NK-92 (cell line): Measurements from ENCODE around the gene ZNF836.
"Not testable (repeated sequence)": the region's sequence is repeated elsewhere in the genome, so short reads cannot be mapped to it uniquely, and the experiment has no call there.

Experiments
- DNase-seq: peaks from one replicate; lab custom pipeline; 2025; ENCODE audit not compliant: unreplicated experiment; lab: John Stamatoyannopoulos, UW

Gene ZNF836

DNA sequence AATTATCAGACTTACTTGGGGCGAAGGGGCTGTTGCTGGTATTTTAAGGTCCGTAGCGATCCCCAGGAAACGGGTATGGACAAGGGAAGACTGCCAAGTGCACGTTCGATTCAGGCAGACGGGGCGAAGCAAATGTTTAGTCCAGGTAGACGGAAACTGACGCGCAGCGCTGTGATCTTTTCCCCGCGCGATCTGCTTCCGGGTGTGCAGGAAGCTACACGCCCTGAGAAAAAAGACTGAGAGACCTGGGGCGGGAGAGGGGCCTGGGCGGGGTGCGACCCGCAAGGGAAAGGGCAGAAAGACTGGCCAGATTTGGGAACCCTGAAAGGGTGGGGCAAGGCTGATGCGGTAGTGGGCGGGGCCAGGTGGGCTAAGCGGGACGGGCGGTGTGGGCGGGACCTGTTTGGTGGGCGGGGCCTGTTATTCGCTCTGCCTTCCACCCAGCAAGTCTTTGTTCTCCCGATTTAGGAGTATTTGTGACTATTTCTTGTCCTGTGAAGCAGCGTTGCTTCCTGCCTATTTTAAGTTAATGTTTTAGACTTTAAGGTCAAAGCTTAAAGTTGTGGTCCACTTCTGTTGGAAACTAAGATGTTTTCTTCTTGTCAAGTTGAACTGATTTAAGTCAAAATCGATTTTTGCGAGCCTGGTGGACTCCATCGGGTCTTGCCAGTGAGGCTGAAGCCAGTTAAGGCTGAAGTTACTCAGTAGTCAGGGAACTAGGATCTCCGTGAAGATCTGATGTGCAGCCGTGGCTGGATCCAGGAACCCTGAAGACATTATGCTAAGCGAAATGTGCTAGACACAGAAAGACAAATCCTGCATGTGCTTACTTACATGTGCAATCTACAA lies at the start of gene ZNF836:
Gene ZNF836 (minus strand): TSS at position 301 of the 849 bp plus-strand sequence. CDS start 3,549 bp downstream, outside the sequence.
- peak; percentile 30 for DNase-seq

DNA sequence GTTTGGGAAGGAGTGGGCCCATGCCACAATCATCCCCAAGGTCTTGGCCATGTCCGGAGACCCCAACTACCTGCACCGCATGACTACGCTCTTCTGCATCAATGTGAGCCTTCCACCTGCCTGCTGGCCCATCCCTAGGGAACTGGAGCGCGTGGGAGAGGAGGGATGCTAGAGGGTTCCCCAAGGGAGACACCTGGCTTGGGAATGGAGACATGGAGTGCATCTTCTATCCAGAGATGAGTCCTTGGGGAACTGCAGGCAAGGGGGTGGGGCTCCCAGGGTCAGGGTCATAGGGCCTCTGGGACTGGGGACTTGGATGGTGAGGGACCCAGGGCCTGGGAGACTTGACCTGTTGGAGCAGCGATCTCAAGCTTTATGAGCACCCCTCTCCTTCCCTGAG lies 49.6 kb upstream of the ZNF836 start:
- no peak for DNase-seq

DNA sequence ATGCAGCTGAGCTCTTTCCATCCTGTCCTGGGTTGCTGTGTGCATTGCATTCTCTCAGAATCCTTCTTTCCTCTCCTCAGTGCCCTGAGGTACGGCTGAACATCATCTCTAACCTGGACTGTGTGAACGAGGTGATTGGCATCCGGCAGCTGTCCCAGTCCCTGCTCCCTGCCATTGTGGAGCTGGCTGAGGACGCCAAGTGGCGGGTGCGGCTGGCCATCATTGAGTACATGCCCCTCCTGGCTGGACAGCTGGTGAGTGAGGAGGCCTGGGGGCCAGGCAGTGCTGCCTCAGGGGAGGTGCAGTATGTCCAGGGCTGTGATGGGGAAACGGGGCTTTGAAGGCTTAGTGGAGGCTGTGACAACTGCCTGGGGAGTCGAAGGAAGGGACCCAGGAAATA lies 48.2 kb upstream of the ZNF836 start:
- DNase-seq, result no peak

DNA sequence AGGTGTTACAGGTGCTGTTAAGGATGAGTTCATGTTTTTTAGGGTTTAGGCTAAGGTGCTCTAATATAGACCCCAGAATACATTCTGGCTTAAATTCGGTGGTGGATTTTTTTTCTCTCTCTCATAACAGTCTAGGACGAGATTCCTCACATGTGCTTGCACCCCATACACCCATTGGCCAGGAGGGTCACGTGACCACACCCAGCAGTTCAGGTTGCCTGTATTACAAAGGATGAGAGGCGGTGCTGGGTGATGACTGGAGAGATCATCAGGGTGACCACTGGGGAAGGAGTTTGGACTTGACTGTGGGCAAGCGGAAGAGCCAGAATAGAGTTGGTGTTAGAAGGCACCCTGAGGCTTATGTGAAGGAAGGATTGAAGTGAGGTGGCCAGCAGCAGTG lies 46.2 kb upstream of the ZNF836 start:
- DNase-seq, result no peak

DNA sequence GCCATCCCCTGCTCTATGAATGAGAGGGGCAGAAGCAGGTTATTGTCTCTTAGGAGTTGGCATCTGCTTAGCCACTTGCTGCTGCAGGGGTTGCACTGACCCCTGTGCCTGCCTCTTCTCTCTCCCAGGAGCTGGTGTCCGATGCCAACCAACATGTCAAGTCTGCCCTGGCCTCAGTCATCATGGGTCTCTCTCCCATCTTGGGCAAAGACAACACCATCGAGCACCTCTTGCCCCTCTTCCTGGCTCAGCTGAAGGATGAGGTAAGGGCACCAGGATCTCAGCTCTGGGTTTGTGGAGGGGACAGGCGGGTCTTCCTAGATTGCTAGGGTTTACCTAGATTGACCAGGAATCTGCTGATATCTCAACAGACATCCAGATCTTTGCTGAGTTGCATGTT lies 45.0 kb upstream of the ZNF836 start:
- no peak for DNase-seq

DNA sequence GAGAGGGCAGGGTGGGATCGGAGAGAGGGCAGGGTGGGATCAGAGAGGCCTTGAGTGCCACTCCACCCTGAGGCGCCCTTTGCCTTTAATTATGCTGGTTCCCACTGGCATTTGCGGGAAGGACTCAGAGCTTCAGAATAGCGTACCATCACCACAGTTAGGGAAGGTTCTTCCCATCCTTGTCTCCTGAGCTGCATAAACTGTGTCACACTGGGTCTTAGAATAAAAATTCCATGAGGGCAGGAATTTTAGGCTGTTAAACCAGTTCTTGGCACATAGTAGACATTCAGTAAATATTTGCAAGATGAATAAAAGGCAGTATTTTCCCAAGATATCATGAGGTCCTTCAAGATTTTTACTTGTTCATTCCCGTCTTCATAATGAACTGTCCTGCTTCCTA lies 42.8 kb upstream of the ZNF836 start:
- DNase-seq, result no peak

DNA sequence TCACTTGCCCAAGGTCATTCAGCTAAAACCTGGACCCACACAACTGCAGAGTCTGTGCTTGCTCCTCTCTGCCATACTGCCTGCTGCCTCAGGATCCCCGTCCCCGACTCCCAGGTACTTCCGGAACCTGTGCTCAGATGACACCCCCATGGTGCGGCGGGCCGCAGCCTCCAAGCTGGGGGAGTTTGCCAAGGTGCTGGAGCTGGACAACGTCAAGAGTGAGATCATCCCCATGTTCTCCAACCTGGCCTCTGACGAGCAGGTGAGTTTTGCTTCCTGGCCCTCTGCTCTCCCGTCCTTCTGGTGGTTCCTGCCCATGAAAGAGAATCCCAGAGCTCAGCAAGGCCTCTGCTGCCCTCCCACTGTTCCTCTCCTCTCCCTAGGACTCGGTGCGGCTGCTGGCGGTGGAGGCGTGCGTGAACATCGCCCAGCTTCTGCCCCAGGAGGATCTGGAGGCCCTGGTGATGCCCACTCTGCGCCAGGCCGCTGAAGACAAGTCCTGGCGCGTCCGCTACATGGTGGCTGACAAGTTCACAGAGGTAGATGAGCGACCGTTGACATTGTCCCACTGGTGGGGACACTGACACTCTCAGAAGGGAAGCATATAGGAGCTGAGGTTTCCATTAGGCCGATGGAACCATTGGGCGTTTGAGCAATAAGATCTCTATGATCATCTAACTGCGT lies 41.3 kb upstream of the ZNF836 start:
- no peak for DNase-seq

DNA sequence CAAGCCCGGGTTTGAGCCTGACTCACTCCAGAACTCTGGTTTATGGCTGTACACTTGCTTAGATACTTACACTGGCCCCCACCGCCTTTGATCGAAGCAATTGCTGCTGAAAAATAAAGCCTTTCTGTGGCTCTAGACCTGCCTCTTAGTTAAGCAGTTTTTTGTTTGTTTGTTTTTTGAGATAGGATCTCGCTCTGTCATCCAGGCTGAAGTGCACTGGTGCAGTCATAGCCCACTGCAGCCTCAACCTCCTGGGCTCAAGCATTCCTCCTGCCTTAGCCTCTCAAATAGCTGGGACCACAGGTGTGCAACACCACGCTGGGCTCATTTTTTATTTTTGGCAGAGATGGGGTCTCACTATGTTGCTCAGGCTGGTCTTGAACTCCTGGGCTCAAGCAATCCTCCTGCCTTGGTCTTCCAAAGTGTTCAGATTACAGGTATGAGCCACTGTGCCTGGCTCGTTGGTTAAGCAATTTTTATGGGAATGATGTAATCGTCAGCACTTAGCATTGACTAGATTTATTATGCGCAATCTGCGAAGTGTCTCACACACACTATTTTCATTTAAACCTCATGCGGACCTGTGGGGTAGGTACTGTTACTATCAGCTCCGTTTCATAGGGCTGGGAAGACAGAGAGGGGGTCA lies 40.6 kb upstream of the ZNF836 start:
- no peak for DNase-seq

DNA sequence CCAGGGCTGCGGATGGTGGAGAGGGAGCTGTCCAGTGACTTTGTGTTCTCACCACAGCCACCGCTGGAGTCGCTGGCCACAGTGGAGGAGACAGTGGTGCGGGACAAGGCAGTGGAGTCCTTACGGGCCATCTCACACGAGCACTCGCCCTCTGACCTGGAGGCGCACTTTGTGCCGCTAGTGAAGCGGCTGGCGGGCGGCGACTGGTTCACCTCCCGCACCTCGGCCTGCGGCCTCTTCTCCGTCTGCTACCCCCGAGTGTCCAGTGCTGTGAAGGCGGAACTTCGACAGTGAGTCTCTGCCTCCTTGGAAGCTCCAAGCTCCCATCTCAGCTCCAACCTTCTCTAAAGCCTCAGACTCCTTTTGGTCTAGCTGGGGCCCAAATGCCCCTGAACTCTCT lies 39.8 kb upstream of the ZNF836 start:
- DNase-seq, result no peak

DNA sequence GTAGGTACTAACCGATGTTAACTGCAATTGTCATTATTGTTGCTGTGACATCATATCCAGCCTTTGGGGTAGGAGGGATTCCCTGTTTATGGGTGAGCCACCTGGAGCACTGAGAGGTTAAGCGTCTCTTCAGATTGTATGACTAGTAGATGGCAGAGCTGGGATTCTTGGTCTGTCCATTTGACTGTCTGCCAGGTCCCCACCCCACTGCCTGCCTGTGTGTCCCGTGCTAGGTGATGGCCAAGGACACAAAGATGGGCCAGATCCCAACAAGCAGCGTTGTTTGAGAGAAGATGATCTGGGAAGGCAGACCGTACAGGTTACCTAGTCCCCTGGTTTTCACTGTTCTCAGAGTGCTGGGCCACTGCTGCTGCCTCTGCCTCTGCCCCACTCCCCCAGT lies 35.1 kb upstream of the ZNF836 start:
- no peak for DNase-seq

DNA sequence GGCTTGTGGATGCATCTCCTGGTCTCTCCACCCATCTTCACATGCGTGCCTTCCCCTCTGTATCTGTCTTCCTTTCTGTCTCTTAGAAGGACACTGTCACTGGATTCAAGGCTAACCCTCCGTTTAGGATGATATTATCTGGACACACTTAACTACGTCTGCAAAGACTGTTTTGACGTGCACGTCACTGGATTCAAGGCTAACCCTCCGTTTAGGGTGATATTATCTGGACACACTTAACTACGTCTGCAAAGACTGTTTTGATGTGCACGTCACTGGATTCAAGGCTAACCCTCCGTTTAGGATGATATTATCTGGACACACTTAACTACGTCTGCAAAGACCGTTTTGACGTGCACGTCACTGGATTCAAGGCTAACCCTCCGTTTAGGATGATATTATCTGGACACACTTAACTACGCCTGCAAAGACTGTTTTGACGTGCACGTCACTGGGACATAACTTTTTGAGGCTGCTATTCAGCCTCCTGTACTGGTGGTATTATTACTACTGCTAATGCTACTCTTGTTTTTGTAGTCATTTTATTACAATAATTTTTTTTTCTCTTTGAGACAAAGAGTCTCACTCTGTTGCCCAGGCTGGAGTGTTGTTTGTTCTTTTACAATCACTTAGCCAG lies 29.5 kb upstream of the ZNF836 start:
- DNase-seq, result not testable (repeated sequence)

DNA sequence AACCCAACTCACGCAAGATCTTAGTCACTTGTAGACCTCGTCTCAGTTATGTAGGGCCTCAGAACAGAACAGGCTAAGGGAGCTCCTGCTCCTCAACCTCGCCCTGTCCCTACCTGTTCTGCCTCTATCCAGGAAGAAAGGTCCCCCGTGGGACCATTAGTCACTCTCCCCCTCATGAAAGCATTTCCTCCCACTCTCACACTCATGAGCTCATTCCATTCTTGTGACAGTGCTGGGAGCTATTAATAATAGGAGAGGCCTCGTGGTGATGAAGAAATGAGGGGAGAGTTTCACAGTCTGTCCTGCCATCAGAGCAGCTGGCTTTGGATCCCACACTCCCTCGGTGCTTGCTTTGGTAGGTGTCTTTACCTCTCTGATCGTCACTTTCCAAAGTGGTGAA lies 28.6 kb upstream of the ZNF836 start:
- no peak for DNase-seq

DNA sequence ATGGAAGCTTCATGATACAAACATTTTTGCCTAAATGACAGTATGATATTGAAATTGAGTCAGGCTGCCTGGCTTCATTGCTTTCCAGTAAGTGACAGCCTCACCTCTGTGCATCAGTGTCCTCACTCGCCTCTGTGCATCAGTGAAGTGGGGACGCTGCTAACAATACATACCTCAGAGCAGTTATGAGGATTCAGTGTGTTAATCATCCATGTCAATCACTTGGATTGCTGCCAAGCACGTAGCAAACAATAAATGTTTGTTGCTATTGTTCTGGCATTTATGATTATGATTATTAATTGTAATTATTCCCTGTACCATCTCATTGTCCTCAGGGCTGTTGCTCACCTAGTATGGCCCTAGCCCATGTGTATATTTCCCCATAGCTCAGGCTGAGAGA lies 27.3 kb upstream of the ZNF836 start:
- DNase-seq, result no peak

DNA sequence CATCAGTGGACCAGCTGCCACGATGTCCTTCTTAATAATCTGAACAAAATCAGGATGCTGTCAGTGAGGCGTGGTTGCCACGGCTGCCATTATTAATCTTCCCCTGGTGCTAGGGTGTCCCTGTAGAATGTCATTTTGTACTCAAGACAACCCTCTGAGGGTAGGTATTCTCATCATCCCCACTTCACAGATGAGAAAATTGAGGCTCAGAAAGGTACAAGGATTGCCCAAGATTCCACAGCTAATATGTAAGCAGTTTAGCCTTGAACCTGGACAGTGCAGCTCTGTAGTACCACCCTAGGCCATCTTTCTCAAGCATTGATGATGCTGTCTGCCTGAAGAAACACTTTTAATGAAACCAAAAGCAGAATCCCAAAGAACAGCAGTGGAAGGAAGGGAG lies 26.5 kb upstream of the ZNF836 start:
- DNase-seq, result no peak

DNA sequence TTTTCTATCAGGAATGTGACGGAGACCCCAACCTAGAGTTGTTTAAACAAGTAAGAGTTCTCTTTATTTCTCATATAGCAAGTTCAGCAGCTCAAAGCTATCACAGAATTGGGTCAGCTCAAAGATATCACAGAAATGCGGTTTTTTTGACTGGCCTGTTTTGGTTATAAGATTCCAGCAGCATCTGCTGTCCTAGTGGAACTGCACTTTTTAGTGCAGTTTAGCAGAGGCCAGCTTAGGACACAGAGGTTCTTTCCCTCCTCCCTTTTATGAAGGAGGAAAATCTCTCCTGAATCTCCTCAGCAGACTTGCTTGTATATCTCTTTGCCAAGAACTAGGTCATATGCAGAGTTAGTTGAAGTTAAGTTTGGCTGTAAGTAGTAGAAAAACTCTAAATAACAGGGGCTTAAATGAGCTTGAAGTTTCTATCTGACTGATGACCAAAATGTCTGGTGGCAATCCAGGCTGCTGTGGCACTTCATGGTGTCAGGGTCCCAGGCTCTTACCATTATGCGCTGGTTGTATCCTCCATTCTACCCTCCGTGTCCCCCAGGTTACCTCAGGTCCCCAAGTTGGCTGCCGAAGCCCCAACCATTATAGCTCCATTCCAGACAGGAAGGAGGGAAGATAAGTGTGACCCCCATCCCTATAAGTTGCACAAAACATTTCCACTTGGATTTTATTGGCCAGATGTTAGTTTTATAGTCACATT lies 25.0 kb upstream of the ZNF836 start:
- no peak for DNase-seq

DNA sequence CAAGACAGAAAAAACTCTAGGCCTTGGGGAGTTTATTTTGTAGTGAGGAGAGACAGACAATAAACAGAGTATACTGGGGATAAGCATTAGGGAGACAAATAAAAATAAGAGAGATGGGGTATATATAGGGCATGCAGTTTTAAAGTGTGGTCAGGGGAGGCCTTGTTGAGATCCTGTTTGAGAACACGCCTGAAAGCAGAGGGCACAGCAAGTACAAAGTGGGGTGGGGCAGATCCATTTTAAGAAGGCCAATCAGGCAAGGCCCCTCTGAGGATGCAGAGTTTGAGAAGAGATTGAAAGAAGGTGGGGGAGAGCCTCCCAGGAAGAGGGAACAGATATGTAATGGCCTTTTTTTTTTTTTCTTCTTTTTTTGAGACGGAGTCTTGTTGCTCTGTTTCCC lies 20.5 kb upstream of the ZNF836 start:
- DNase-seq, result no peak

DNA sequence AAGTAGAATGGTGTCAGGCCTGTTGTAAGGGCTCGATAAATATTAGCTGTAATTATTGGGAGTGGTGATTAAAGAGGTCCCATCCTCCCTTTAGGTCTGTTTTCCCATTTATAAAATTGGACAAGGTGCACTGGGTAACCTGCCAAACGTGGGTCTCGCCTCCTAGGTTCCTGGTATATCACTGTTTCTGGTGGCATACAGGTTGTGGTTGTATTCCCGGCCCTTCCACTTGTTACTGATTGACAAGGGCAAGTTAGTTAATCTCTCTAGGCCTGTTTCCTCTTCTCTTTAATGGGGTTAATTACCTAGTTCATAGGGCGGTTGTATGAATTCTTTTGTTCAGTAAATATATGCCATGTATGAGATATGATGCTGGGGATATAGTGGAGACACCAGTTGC lies 20.0 kb upstream of the ZNF836 start:
- DNase-seq, result no peak

DNA sequence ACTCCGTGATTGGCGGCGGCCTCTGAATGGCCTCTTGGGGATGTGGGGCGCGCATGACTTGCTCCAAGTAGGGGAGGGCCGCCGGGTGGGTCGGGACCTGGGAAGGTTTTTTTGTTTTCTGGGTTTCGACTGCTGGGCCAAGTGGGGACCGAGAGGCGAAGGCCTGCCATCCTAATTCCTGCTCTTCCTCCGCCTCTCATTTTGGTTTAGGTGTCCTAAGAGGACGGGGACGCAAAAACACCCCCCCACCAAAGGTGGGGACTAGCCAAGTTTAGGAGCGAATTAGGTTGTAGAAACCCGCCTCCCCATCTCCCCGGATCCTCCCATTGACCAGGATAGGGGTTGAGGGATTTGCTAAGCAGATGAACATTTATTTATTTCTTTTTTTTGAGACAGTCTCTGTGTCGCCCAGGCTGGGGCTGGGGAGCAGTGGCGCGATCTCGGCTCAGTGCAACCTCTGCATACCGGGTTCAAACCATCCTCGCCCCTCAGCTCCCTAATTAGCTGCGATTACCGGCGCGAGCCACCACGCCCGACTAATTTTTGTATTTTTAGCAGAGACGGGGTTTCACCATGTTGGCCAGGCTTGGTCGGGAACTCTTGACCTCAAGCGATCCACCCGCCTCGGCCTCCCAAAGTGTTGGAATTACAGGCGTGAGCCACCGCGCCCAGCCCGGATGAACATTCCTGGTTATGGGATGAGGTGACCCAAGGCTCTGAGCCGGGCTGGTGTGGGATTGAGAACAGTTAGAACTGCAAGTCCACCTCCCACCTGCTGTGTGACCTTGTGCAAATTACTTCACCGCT lies 19.3 kb upstream of the ZNF836 start:
- no peak for DNase-seq

DNA sequence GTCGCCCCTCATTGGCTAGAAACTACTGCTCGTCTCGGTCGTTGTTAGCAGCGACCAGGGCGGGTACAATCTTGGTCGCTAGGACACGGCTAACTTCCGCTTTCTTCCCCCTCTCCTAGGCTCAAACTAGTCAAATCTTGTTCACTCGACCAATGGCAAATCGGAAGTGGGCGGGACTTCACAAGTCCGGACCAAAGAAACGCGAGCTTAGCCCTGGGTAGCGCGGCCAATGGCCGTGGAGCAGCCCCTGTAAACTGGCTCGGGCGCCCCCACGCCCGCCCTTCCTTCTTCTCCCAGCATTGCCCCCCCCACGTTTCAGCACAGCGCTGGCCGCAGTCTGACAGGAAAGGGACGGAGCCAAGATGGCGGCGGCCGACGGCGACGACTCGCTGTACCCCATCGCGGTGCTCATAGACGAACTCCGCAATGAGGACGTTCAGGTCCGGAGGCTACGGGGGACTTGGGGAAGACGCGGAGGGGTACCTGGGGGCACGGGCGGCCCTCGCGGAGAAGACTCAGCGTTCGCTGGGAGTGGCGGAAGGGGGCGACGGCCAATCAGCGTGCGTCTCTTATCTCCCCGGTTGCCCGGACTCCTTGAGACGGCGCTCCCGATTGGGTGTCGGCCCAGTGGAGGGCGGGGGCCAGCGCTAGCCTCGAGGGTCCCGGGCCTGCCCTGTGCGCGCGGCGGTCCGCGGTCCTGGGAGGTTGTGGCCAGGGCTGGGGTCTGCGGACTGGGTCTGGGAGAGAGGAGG lies 18.5 kb upstream of the ZNF836 start, which contains the start of gene PPP2R1A:
Gene PPP2R1A (plus strand): TSS at position 318 of the 752 bp plus-strand sequence. CDS start 45 bp downstream, at position 363.
- DNase-seq, result peak; percentile 100
